HG02938 (cell line): Measurements from ENCODE around the gene P3H2.

Source experiments
- ATAC-seq: cut with Tn5 transposase; IDR thresholded peaks from one replicate; pipeline ENCODE4 v1.9.1; 2021; ENCODE audit warnings: mild to moderate bottlenecking, moderate library complexity; ENCODE audit not compliant: unreplicated experiment

P3H2 gene

DNA sequence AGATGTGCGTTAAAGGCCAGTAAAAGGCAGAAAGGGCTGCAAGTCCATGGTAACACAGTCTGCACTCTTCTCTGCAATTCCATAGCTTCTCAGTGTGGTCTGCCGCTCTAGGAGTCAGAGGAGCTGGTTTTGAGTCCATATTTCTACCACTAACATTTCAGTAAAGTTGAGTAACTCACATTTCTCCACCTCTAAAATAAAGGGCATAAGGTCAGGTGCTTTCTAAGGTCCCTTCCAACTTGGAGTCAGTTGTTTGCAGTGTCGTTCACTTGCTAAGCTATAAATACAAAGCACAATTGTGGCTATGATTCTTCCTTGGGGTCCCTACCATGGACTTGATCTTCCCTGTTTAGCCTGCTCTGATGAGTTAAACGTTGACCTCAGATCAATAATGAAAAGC is 171.1 kb downstream of the P3H2 start:
- no peak for ATAC-seq

- ATAC-seq: no peak
Observed at GRCh38 chr3:189948724-189949045, 172.0 kb downstream of the P3H2 start.

DNA sequence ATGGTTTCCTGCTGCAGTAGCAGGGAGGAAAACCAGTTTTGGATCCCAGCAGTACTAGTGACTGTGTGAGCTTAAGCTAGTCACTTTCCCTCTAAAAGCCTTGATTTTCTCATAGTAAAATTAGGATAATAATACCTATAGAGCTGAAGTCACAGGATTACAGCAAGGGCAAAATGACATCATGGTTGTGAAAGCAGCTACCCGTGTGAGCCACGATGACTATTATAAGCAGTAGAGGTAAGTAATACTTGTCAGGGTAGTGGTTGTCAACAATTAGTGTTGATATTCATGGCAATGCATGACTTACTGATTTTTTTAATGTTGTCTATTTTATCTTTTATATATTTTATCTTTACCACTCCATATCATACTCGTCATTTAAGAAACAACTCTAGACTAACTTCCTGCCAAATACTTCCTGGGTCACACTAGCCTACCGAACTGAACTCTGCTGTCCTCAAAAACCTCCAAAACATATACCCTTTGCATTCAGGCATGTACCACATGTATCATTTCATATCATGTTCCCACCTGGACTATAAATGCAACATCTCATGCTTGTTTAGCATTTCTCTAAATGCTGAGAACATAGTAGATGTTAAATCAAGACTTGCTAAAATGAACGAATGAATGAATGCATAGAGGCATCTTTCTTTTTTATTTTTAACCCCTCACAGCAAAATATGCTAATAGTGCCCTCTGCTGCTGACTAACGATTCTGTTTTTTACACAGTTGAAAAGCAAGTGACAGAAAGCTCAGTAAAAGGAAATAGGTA is 172.6 kb downstream of the P3H2 start:
- ATAC-seq: no peak

GRCh38 chr3:189947068-189947467 is 173.6 kb downstream of the P3H2 start:
- no peak for ATAC-seq

DNA sequence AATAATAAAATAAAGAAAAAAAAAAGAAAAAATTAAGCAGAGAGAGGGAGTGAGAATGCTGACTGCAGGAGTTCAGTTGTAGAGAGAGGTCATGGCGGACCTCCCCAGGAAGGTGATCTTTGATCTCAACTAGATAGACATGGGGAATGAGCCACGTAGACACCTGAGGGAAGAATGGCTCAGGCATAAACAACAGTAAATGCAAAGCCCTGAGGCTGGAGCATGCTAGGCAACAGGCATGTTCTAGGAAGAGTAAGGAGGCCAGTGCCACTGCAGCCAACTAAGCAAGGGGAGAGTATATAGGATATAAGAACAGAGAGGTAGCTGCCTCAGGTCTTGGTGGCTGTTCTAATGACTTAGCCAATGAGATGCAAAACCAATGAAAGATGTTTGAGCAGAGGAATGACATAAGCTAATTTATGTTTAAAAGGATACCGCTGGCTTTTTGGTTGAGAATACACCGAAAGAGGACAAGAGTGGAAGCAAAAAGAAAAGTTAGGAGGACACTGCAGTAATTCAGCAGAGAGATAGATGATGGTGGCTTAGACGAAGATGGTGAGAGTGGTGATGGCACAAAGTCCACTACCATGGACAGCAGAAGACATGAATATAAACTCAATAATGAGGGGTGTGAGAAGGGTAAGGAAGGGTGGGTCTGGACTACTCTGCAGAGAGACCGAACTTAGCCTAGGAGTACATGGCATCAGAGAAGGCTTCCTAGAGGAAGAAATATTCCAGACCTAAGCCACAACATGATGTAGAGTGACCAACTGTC is 174.6 kb downstream of the P3H2 start:
- ATAC-seq: no peak

DNA sequence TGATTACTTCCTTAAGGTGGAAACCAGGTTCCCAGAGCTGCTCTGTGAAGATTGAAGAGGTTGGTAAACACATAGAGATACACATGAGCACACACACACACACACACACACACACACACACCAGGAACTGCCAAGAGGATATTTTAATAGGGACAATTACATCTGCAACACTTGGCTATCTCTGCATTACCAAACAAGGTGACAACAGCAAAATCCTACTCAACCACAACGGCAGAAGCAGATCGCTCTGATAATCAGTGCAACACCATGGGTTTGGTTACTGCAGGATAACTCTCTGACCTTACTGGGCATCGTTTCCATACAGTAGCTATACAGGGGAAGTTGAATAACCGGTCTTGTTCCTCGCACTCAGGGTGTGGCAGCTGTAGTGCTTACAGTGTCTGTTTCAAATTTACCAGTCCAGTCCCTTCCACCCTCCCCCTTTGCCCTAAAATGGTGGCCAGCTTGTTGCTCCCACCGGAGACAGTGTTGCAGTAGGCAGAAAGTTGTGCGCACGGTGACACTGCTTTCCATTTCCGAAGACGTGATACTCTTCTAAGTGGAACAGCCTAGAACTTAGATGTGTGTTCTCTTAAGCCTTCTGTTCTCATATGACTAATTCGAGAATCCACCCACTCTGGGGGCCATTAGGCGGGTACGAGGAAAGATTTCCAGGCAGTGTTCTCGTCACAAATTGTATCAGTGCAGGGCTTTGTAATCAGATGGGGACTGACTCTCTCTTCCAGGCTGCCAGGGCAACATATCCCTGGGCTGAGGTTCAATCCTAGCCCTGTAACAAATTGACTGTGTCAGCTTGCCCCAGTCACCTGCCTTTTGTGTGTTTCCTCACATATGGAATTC is 176.2 kb downstream of the P3H2 start:
- no peak for ATAC-seq

- ATAC-seq: no peak
Observed at GRCh38 chr3:189942948-189943347, 177.7 kb downstream of the P3H2 start.

DNA sequence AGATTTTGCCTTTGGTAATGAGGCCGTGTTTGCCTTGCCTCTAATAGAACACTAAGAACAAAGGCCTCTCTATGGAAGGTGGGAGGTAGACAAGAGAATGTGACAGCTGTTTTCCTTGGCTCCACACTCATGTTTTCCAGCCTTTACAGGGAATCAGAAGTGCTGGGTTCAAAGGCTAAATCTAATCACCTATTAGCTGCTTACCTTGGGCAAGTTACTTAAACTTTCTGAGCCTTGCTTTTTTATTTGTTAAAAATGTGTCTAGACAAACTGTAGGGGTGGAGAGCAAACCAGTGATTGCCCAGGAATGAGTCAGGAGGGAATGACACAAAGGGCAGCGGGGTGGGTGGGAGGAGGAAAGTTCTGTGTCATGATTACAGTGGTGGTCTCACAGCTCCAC is 179.0 kb downstream of the P3H2 start:
- no peak for ATAC-seq

DNA sequence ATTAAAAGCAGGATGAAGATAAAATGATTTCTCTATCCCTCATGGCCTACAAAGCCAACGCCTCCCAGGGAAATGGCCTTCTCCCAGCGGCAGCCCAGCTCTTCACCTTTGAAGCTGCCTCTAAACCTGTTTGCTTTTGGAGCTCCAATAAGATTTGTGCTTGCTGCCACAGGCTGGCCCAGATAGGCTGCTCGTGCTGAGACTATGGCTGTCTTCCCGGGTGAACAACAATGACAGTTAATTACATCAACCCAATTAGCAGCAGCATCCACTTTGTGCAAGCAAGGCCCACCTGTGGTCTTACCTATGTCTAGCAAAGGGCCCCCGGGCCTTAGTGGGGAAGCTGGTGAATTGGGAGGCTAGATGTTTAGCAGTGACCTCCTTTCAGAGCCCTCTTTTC is 179.6 kb downstream of the P3H2 start:
- ATAC-seq: no peak

- no peak for ATAC-seq
Observed at GRCh38 chr3:189937302-189938127, 183.2 kb downstream of the P3H2 start.

- no peak for ATAC-seq
Observed at GRCh38 chr3:189936201-189936945, 184.3 kb downstream of the P3H2 start.

DNA sequence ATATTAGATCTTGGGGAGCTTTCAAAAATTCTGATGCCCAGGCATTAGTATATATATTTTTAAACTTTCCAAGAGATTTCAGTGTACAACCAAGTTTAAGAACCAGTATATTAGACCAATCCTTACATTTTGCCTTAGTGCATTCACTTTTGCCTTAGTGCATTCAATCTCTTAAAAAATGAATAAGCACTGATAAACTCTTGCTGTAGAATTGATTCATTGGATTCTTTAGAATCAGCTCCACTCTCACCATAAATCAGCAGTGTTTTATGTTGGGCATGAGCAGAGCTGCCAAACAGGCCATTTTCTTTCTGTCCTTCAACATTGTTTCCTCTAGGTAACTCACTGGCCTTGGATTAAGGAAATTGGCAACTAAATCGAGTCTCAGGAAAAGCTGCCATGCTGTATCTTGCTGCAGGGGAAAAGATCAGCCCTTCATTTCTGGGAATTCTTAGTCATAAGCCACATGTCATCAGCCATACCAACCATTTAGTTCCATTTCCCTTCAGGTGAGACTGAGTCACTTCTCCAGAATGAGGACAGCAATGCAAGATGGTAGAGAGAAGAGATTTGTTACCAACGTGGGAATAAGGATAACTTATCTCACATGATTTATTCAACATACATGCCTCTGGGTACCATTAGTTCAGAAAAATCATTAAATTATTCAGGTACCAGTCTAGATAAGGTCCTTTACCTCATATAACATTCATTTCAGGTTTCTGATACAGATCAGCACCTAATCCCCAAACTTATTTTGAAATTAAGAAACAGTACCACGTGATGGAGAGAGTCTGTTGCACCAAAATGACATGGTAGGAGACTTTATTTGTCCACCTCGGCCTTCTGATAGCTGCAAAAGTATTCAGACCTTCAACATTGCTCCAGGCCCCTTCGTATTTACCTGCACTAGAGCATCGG is 192.5 kb downstream of the P3H2 start:
- ATAC-seq: no peak

DNA sequence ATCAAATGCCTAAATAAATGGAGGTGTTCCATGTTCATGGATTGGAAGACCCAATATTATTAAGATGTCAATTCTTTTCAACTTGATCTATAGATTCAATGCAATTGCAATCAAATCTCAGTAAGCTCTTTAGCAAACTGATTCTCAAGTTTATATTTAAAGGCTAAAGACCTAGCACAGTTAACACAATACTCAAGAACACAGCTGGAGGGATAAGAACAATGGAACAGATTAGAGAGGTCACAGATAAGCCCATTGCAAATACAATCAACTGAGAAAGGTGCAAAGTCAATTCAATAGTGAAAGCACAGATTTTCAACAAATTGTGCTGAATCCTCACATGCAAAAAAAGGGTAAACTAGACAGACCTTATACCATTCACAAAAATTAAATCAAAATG is 198.9 kb downstream of the P3H2 start:
- ATAC-seq: no peak

DNA sequence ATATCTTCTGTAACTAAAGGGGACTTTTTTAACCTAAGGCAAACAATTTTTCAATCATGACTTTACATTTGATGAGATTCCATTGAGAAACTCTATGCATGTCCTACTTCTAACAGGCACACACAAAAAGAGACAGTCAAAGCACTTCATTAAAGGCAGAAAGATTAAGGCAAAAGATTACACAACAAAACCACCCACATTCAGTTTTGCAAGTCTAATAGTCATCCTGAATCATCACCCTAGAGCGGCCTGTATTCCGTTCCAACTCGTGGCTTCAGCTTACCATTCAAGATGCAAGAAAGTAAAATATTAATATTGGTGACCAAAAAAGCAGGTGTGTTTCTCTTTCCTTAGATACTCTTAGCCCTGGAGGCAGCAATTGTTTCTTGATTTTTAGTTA is 205.9 kb downstream of the P3H2 start:
- ATAC-seq: no peak

- no peak for ATAC-seq
Observed at GRCh38 chr3:189911001-189911400, 209.7 kb downstream of the P3H2 start.

DNA sequence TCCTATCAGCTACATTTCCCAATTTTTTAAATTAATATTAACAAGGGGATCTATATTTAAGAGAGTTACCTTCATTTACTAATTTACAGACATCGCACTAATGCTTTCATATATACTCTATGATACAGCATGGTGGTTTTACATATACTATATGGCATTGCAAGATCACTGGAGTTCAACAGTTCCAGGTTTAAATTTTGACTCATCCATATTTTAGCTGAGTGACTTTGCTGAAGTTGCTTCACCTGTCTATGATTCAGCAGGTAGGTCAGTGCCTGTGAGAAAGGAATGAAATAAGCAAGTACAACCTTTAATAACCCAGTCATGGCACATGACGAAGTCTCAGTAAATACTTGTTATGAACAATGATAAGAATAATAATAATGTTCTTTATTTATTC is 211.1 kb downstream of the P3H2 start:
- ATAC-seq: no peak

DNA sequence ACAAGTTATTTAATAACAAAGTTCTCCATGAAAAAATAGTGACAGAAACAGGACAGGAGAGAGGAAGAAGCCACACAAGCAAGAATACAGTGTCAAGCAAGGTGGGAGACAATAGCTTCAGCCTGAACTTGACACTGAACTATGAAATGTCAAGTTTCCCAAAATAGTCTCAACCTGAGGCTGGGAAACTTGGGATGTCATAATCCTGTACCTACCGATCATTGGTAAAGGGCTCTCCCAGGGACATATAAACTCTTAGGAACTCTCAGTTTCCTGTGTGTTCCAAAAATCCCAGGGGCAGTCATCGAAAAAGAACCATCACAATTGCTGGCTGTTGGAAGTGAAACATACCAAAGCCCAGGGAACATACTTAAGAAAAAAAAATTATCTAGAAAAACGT is 211.6 kb downstream of the P3H2 start:
- ATAC-seq: no peak

DNA sequence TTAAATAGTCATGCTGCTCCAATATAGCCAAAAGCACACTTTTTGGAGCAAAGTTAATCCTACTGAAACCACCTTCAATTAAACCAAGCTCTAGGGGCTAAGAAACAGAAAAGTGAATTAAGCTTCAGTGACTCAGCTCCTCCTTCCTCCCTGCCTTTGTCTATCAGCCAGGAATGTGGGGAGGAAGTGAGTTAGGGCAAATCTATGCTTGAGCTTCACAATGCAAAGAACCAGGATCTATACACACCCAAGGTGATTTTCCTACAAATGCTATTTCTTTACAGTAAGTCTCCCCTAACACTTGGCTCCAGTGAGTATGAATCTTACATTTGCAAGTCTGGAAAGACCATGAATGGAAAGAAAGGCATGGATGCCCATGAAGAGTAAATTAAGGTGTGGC is 212.1 kb downstream of the P3H2 start:
- ATAC-seq: no peak

DNA sequence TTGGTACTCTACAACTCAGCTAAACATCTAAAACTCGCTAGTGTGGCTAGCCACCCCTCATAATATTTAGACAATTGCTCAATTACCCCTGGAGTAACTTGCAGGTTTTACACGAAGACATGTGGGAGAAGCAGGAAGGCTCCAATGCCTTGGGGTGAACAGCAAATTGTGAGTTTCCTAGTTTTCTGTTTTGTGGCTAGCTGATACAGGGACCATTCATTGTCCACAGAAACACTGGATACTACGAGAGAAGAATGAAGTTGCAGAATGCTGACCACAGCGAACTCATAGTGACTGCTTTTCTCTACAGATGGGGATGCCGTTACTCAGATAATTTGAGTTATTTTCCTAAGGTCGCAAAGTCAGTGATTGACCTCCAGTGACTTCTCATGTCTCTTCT is 212.9 kb downstream of the P3H2 start:
- no peak for ATAC-seq
